ENCODE results near the gene AKR1D1. TPM values are rescaled to one million over a fixed set of nuclear protein-coding genes. Genes with fewer than 3 reads are reported as not detected.
"Not testable (repeated sequence)": the region's sequence is repeated elsewhere in the genome, so short reads cannot be mapped to it uniquely, and the experiment has no call there.

AKR1D1 gene
- total and polyA plus RNA-seq, 2 donors (not counting 1 experiment from before 2014, with no cell fraction given) = not detected

GRCh38 chr7:138044897-138045296 is 31.4 kb upstream of the AKR1D1 start:
- TF ChIP-seq EZH2 (IDR thresholded peaks at IDR 0.05; ENCODE audit: low read length, missing control alignments) (no peak), CTCF (conservative IDR thresholded peaks at IDR 0.05 in 1 of 2, IDR thresholded peaks at IDR 0.05 in 1 of 2; ENCODE audit: low read depth in 1 of 2, low read length in 2 of 2) (no peak)
- no peaks in the 10 kb centered on the region for H3K79me2 ChIP-seq (ENCODE audit: control insufficient read depth, insufficient read depth, low read length)
- H3K9ac ChIP-seq (ENCODE audit: insufficient read depth, low read length) = no peak overlapping the region
- H4K20me1 ChIP-seq (ENCODE audit: control insufficient read depth, extremely low read depth, insufficient read depth, low read length) = no peaks in the 10 kb centered on the region
- DNase-seq (ENCODE audit: low read depth in 2 of 2) = no peak
- no peaks in the 10 kb centered on the region for H3K36me3 ChIP-seq (ENCODE audit: control insufficient read depth, insufficient read depth, low read length)
- H3K27me3 ChIP-seq (ENCODE audit: control insufficient read depth, insufficient read depth, low read length) = no peaks in the 10 kb centered on the region
- no peaks in the 10 kb centered on the region for H3K4me1 ChIP-seq (ENCODE audit: control insufficient read depth, extremely low read depth, insufficient read depth, low read length)
- no peak overlapping the region for H3K27ac ChIP-seq (ENCODE audit: insufficient read depth, low read length)
- H3K4me3 ChIP-seq (replicated peaks in 1 of 4; ENCODE audit: control extremely low read depth in 1 of 4, insufficient read depth in 1 of 4, low read depth in 3 of 4, low read length in 4 of 4) = no peak overlapping the region
- no peaks in the 10 kb centered on the region for H3K9me3 ChIP-seq (ENCODE audit: control insufficient read depth, insufficient read depth, low read depth, low read length)
- no peak overlapping the region for H2AFZ ChIP-seq (ENCODE audit: low read length)
- no peak overlapping the region for H3K4me2 ChIP-seq (ENCODE audit: extremely low read depth, insufficient read depth, low read length)

GRCh38 chr7:138047907-138048306 is 28.4 kb upstream of the AKR1D1 start:
- Histone ChIP-seq H4K20me1 (ENCODE audit: control insufficient read depth, extremely low read depth, insufficient read depth, low read length) (no peaks in the 10 kb centered on the region), H2AFZ (ENCODE audit: low read length) (no peak overlapping the region), H3K9me3 (ENCODE audit: control insufficient read depth, insufficient read depth, low read depth, low read length) (no peaks in the 10 kb centered on the region), H3K79me2 (ENCODE audit: control insufficient read depth, insufficient read depth, low read length) (no peaks in the 10 kb centered on the region), H3K36me3 (ENCODE audit: control insufficient read depth, insufficient read depth, low read length) (no peaks in the 10 kb centered on the region), H3K27ac (ENCODE audit: insufficient read depth, low read length) (no peak overlapping the region), H3K4me1 (ENCODE audit: control insufficient read depth, extremely low read depth, insufficient read depth, low read length) (no peaks in the 10 kb centered on the region), H3K4me2 (ENCODE audit: extremely low read depth, insufficient read depth, low read length) (no peak overlapping the region), H3K27me3 (ENCODE audit: control insufficient read depth, insufficient read depth, low read length) (no peaks in the 10 kb centered on the region), H3K4me3 (replicated peaks in 1 of 4; ENCODE audit: control extremely low read depth in 1 of 4, insufficient read depth in 1 of 4, low read depth in 3 of 4, low read length in 4 of 4) (no peak overlapping the region), H3K9ac (ENCODE audit: insufficient read depth, low read length) (no peak overlapping the region)
- TF ChIP-seq CTCF (conservative IDR thresholded peaks at IDR 0.05 in 1 of 2, IDR thresholded peaks at IDR 0.05 in 1 of 2; ENCODE audit: low read depth in 1 of 2, low read length in 2 of 2) (no peak), EZH2 (IDR thresholded peaks at IDR 0.05; ENCODE audit: low read length, missing control alignments) (no peak)
- DNase-seq (ENCODE audit: low read depth in 2 of 2) = no peak

- no peak for TF ChIP-seq CTCF (conservative IDR thresholded peaks at IDR 0.05 in 1 of 2, IDR thresholded peaks at IDR 0.05 in 1 of 2; ENCODE audit: low read depth in 1 of 2, low read length in 2 of 2)
- no peak for TF ChIP-seq EZH2 (IDR thresholded peaks at IDR 0.05; ENCODE audit: low read length, missing control alignments)
- no peaks in the 10 kb centered on the region for H3K79me2 ChIP-seq (ENCODE audit: control insufficient read depth, insufficient read depth, low read length)
- no peaks in the 10 kb centered on the region for H3K9me3 ChIP-seq (ENCODE audit: control insufficient read depth, insufficient read depth, low read depth, low read length)
- no peaks in the 10 kb centered on the region for H3K27me3 ChIP-seq (ENCODE audit: control insufficient read depth, insufficient read depth, low read length)
- H3K9ac ChIP-seq (ENCODE audit: insufficient read depth, low read length) = no peak overlapping the region
- no peaks in the 10 kb centered on the region for H3K4me1 ChIP-seq (ENCODE audit: control insufficient read depth, extremely low read depth, insufficient read depth, low read length)
- H4K20me1 ChIP-seq (ENCODE audit: control insufficient read depth, extremely low read depth, insufficient read depth, low read length) = no peaks in the 10 kb centered on the region
- no peak for DNase-seq (ENCODE audit: low read depth in 2 of 2)
- H3K27ac ChIP-seq (ENCODE audit: insufficient read depth, low read length) = no peak overlapping the region
- H2AFZ ChIP-seq (ENCODE audit: low read length) = no peak overlapping the region
- H3K4me3 ChIP-seq (replicated peaks in 1 of 4; ENCODE audit: control extremely low read depth in 1 of 4, insufficient read depth in 1 of 4, low read depth in 3 of 4, low read length in 4 of 4) = no peak overlapping the region
- H3K4me2 ChIP-seq (ENCODE audit: extremely low read depth, insufficient read depth, low read length) = no peak overlapping the region
- H3K36me3 ChIP-seq (ENCODE audit: control insufficient read depth, insufficient read depth, low read length) = no peaks in the 10 kb centered on the region
These were observed 26.6 kb upstream of the AKR1D1 start for GRCh38 chr7:138049505-138050116.

GRCh38 chr7:138051712-138052247 is 24.5 kb upstream of the AKR1D1 start:
- H3K4me1 ChIP-seq (ENCODE audit: control insufficient read depth, extremely low read depth, insufficient read depth, low read length); H3K9me3 ChIP-seq (ENCODE audit: control insufficient read depth, insufficient read depth, low read depth, low read length); H4K20me1 ChIP-seq (ENCODE audit: control insufficient read depth, extremely low read depth, insufficient read depth, low read length); H3K4me2 ChIP-seq (ENCODE audit: extremely low read depth, insufficient read depth, low read length); H2AFZ ChIP-seq (ENCODE audit: low read length); H3K36me3 ChIP-seq (ENCODE audit: control insufficient read depth, insufficient read depth, low read length); H3K27me3 ChIP-seq (ENCODE audit: control insufficient read depth, insufficient read depth, low read length); H3K27ac ChIP-seq (ENCODE audit: insufficient read depth, low read length); DNase-seq (ENCODE audit: low read depth in 2 of 2); H3K79me2 ChIP-seq (ENCODE audit: control insufficient read depth, insufficient read depth, low read length); H3K9ac ChIP-seq (ENCODE audit: insufficient read depth, low read length); H3K4me3 ChIP-seq (replicated peaks in 1 of 4; ENCODE audit: control extremely low read depth in 1 of 4, insufficient read depth in 1 of 4, low read depth in 3 of 4, low read length in 4 of 4): not testable (repeated sequence)
